H1 (cell line): Measurements from ENCODE around the gene KLF12. TPM values are rescaled to one million over a fixed set of nuclear protein-coding genes. Genes with fewer than 3 reads are reported as not detected.
A peak's percentile ranks its signal among the peaks of the same experiment; 100 is the strongest.

Source experiments
- BCL11A ChIP-seq, 2 experiments: IDR thresholded peaks; one replicate each; pipeline ENCODE4 v1.6.1; 2011; ENCODE audit warnings: low read depth in 2 of 2, low read length in 2 of 2, mild to moderate bottlenecking in 2 of 2
- CHD2 ChIP-seq: IDR thresholded peaks from 2 replicates; pipeline ENCODE4 v1.6.1; 2012; ENCODE audit warnings: low read length, improper control_type of control experiment
- CHD7 ChIP-seq: fragments of 300-600 bp; sonication (generic); IDR thresholded peaks from 2 replicates; pipeline ENCODE4 v1.7.1; 2012; ENCODE audit warnings: low read length, moderate library complexity, mild to moderate bottlenecking, inconsistent platforms; ENCODE audit not compliant: insufficient replicate concordance
- EGR1 ChIP-seq: IDR thresholded peaks from 2 replicates; pipeline ENCODE4 v1.6.1; 2011; ENCODE audit warnings: low read depth, low read length, borderline replicate concordance
- GTF2F1 ChIP-seq: IDR thresholded peaks from 2 replicates; pipeline ENCODE4 v1.6.1; 2012; ENCODE audit warnings: low read depth, low read length, improper control_type of control experiment, borderline replicate concordance
- HDAC2 ChIP-seq, 2 experiments: fragments of 300-600 bp in 1 of 2; sonication (generic) in 1 of 2; IDR thresholded peaks; 2 replicates each; pipeline ENCODE4 v1.6.1; 2011 to 2012; ENCODE audit warnings: low read depth in 2 of 2, low read length in 2 of 2, mild to moderate bottlenecking in 2 of 2, moderate library complexity in 2 of 2, borderline replicate concordance in 1 of 2, inconsistent platforms in 1 of 2
- HDAC6 ChIP-seq: IDR thresholded peaks from one replicate; pipeline ENCODE4 v1.7.1; 2012; ENCODE audit warnings: low read depth, mild to moderate bottlenecking, inconsistent platforms, low read length, moderate library complexity
- JUND ChIP-seq: IDR thresholded peaks from 2 replicates; pipeline ENCODE4 v1.6.1; 2011; ENCODE audit warnings: mild to moderate bottlenecking, improper control_type of control experiment, low read length
- RBBP5 ChIP-seq: IDR thresholded peaks from 2 replicates; pipeline ENCODE4 v1.7.1; 2012; ENCODE audit warnings: low read depth, mild to moderate bottlenecking, inconsistent platforms, low read length, moderate library complexity, borderline replicate concordance
- TAF7 ChIP-seq: optimal IDR thresholded peaks from 2 replicates; pipeline ENCODE3; 2011; ENCODE audit warnings: low read depth, mild to moderate bottlenecking, inconsistent platforms, low read length, moderate library complexity, borderline replicate concordance
- polyA plus RNA-seq, 7 experiments: library from polyadenylated mRNA; depleted of rRNA in 3 of 7; stranded (reverse) in 5 of 7; unstranded in 2 of 7; fragments of >200 nt in 5 of 7; fragments of 200-250 nt in 2 of 7; gene quantifications; 1 replicate in 5 of 7; 2 replicates in 1 of 7; 4 replicates in 1 of 7; pipeline versions ENCODE4 v1.2.1 to v1.2.3, GENCODE V29; 2011 to 2013; ENCODE audit warnings: missing spikeins in 2 of 7, mixed read lengths in 2 of 7
- total RNA-seq: library from RNA; stranded (reverse); fragmentation: NEBNext Ultra II Directional; extraction: Animal tissue kit (Norgen Biotek cat#: 25700); gene quantifications from 2 replicates; pipeline ENCODE4 v1.2.1, GENCODE V29; 2021

The KLF12 gene
- total and polyA plus RNA-seq, 2 of the 8 experiments (the other 6 are each of a cell fraction or from before 2014, with no cell fraction given), result 6.6 to 12.1 TPM

- 0 out of 2 replicates have a peak, but pooled peaks have one; percentile 45 for TF ChIP-seq RBBP5
- TF ChIP-seq TAF7, result peak; percentile 10
- no peak for TF ChIP-seq BCL11A (IDR thresholded peaks at IDR 0.05; ENCODE audit: low read depth in 2 of 2, low read length in 2 of 2)
- TF ChIP-seq EGR1, result no peak
- no peak for TF ChIP-seq CHD7
- no peak for TF ChIP-seq CHD2
- peak in 1 of 2 experiments; percentile 65; a peak in 1 of 4 replicates for TF ChIP-seq HDAC2 (IDR thresholded peaks at IDR 0.05; ENCODE audit: borderline replicate concordance in 1 of 2, low read depth in 2 of 2, low read length in 2 of 2)
- no peak for TF ChIP-seq HDAC6
- no peak for TF ChIP-seq GTF2F1
- no peak for TF ChIP-seq JUND
Measured at GRCh38 chr13:74134777-74135325, 647 bp upstream of the KLF12 start (continued).
